Measurements from ENCODE around the gene CAPNS1. TPM values are rescaled to one million over a fixed set of nuclear protein-coding genes. Genes with fewer than 3 reads are reported as not detected.

CAPNS1 gene
- total and polyA plus RNA-seq, 2 of the 4 experiments (the other 2 are of a cell fraction) = 436 to 988 TPM

DNA sequence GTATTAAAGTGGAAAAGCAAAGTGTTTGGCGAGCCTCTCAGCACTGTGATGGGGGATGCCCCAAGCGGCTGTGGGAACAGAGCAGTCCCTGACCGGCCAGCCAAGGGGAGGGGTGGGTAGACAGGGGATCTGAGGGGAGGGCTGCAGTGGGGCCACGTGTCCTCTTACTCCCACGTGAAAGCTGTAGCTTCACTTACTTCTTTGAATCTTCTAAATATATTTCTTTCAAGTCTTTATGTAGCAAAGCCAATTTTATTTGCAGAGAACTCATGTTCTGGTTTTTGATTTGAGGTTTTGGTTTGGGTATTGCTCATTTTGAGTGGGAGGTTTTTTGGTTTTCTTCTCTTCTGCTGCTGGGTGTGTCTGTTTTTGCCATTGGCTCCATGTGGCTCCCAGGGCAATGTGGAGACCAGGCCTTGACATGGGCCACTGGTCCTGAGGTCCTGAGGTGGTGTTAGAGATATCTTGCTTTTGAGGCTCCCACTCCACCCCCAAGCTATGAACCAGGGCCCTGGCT, 46.7 kb upstream of the CAPNS1 start:
- H2BK120ac ChIP-seq (ENCODE audit: low read depth, low read length) = no peak overlapping the region
- no peak overlapping the region for H2BK20ac ChIP-seq (ENCODE audit: low read depth, low read length)
- H3K9me1 ChIP-seq (ENCODE audit: insufficient read depth, low read length) = 0 out of 2 replicates have a peak, but pooled peaks cover 6% of the 10 kb centered on the region
- H3K4me2 ChIP-seq (ENCODE audit: low read depth, low read length) = no peak overlapping the region
- no peak overlapping the region for H3K9ac ChIP-seq (ENCODE audit: low read depth, low read length)
- dilution Hi-C loops (cut with HindIII; ENCODE audit: low sequenced_read_pairs, unreplicated experiment) (no loop called here), in situ Hi-C loops (cut with MboI; ENCODE audit: low sequenced_read_pairs) (no loop called here), intact Hi-C loops (cut with micrococcal nuclease) (no loop called here)
- no peak overlapping the region for H3K4ac ChIP-seq (ENCODE audit: low read depth, low read length)
- H3K56ac ChIP-seq (ENCODE audit: extremely low read depth, insufficient read depth, low read length) = no peak overlapping the region
- H2BK15ac ChIP-seq (ENCODE audit: low read depth, low read length) = no peak overlapping the region
- CTCF ChIA-PET = no interaction called here
- H3K23ac ChIP-seq (ENCODE audit: low read depth, low read length) = no peak overlapping the region
- BruUV-seq (replicated peaks) = no TSS peak
- H3K79me1 ChIP-seq (ENCODE audit: low read depth in 1 of 2, low read length in 2 of 2) = no peaks in the 10 kb centered on the region
- TF ChIP-seq CEBPB (IDR thresholded peaks at IDR 0.05; ENCODE audit: low read depth, low read length) (no peak), MAFK (IDR thresholded peaks at IDR 0.05; ENCODE audit: low read depth, low read length) (no peak), CHD1 (IDR thresholded peaks at IDR 0.05; ENCODE audit: low read depth, low read length) (no peak), RAD21 (IDR thresholded peaks at IDR 0.05; ENCODE audit: low read length) (no peak), FOS (IDR thresholded peaks at IDR 0.05; ENCODE audit: low read depth, low read length) (no peak), RFX5 (IDR thresholded peaks at IDR 0.05; ENCODE audit: low read depth, low read length) (no peak), NFE2L2 (IDR thresholded peaks at IDR 0.05; ENCODE audit: low read depth, low read length) (no peak), BHLHE40 (IDR thresholded peaks at IDR 0.05; ENCODE audit: low read depth, low read length) (no peak), MXI1 (IDR thresholded peaks at IDR 0.05; ENCODE audit: borderline replicate concordance, low read depth, low read length) (no peak), RCOR1 (IDR thresholded peaks at IDR 0.05; ENCODE audit: insufficient replicate concordance, low read length) (no peak), SMC3 (IDR thresholded peaks at IDR 0.05; ENCODE audit: low read depth, low read length) (no peak), MAZ (IDR thresholded peaks at IDR 0.05; ENCODE audit: borderline replicate concordance, low read depth, low read length) (no peak), POLR2A (IDR thresholded peaks at IDR 0.05; ENCODE audit: low read depth, low read length) (no peak)
- TF ChIP-seq, protein P1, sequence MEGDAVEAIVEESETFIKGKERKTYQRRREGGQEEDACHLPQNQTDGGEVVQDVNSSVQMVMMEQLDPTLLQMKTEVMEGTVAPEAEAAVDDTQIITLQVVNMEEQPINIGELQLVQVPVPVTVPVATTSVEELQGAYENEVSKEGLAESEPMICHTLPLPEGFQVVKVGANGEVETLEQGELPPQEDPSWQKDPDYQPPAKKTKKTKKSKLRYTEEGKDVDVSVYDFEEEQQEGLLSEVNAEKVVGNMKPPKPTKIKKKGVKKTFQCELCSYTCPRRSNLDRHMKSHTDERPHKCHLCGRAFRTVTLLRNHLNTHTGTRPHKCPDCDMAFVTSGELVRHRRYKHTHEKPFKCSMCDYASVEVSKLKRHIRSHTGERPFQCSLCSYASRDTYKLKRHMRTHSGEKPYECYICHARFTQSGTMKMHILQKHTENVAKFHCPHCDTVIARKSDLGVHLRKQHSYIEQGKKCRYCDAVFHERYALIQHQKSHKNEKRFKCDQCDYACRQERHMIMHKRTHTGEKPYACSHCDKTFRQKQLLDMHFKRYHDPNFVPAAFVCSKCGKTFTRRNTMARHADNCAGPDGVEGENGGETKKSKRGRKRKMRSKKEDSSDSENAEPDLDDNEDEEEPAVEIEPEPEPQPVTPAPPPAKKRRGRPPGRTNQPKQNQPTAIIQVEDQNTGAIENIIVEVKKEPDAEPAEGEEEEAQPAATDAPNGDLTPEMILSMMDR (conservative IDR thresholded peaks at IDR 0.05; ENCODE audit: low read depth, low read length) = no peak
- TF ChIP-seq, protein P2, sequence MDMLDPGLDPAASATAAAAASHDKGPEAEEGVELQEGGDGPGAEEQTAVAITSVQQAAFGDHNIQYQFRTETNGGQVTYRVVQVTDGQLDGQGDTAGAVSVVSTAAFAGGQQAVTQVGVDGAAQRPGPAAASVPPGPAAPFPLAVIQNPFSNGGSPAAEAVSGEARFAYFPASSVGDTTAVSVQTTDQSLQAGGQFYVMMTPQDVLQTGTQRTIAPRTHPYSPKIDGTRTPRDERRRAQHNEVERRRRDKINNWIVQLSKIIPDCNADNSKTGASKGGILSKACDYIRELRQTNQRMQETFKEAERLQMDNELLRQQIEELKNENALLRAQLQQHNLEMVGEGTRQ (IDR thresholded peaks at IDR 0.05; ENCODE audit: low read depth, low read length) = no peak
- TF ChIP-seq, protein P3, sequence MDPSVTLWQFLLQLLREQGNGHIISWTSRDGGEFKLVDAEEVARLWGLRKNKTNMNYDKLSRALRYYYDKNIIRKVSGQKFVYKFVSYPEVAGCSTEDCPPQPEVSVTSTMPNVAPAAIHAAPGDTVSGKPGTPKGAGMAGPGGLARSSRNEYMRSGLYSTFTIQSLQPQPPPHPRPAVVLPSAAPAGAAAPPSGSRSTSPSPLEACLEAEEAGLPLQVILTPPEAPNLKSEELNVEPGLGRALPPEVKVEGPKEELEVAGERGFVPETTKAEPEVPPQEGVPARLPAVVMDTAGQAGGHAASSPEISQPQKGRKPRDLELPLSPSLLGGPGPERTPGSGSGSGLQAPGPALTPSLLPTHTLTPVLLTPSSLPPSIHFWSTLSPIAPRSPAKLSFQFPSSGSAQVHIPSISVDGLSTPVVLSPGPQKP (IDR thresholded peaks at IDR 0.05; ENCODE audit: borderline replicate concordance, low read depth, low read length) = no peak
- H2BK5ac ChIP-seq (ENCODE audit: low read depth, low read length, poor library complexity, severe bottlenecking) = no peak overlapping the region
- no peaks in the 10 kb centered on the region for H3K4me1 ChIP-seq (ENCODE audit: control insufficient read depth, insufficient read depth, low read length)
- no peaks in the 10 kb centered on the region for H3K9me3 ChIP-seq (ENCODE audit: control insufficient read depth, insufficient read depth, low read length)
- no peak overlapping the region for H4K5ac ChIP-seq (ENCODE audit: low read depth, low read length)
- H2AK9ac ChIP-seq (replicated peaks; ENCODE audit: low read depth, low read length, poor library complexity) = no peak overlapping the region
- H3K18ac ChIP-seq (ENCODE audit: low read depth, low read length) = no peak overlapping the region
- H3K36me3 ChIP-seq (ENCODE audit: control insufficient read depth, insufficient read depth, low read length) = peaks cover 16% of the 10 kb centered on the region
- no peaks in the 10 kb centered on the region for H4K20me1 ChIP-seq (ENCODE audit: insufficient read depth, low read length)
- ATAC-seq (ENCODE audit: low read depth) (no peak), DNase-seq (no peak)
- no peak overlapping the region for H2AFZ ChIP-seq (replicated peaks; ENCODE audit: low read length, poor library complexity)
- H3K14ac ChIP-seq (replicated peaks; ENCODE audit: low read depth, low read length) = no peak overlapping the region
- WGBS, 2 experiments (ENCODE audit: extremely low coverage in 2 of 2, insufficient read length in 1 of 2) = no CpG with 5 or more reads among the region's 5 CpGs
- POLR2A ChIA-PET (ENCODE audit: unreplicated experiment) = no interaction called here
- no peaks in the 10 kb centered on the region for H3K27me3 ChIP-seq (ENCODE audit: control insufficient read depth, insufficient read depth, low read length)
- H4K91ac ChIP-seq (ENCODE audit: insufficient read depth, low read depth, low read length) = no peak overlapping the region
- H3K27ac ChIP-seq (ENCODE audit: insufficient read depth, low read length) = no peak overlapping the region
- H2AK5ac ChIP-seq (ENCODE audit: low read depth, low read length) = no peak overlapping the region
- H4K8ac ChIP-seq (ENCODE audit: low read depth in 2 of 2, low read length in 2 of 2) = no peak overlapping the region
- no peak overlapping the region for H3K4me3 ChIP-seq (ENCODE audit: insufficient read depth, low read depth, low read length)
